HCEC 1CT (cell line): ENCODE data around the gene TAMM41.
"Not testable (repeated sequence)": the region's sequence is repeated elsewhere in the genome, so short reads cannot be mapped to it uniquely, and the experiment has no call there.

Source experiments
- DNase-seq: peaks from one replicate; pipeline ENCODE4 v3.0.0-alpha.2; 2017

Gene TAMM41

GRCh38 chr3:11759996-11760395 is 86.7 kb downstream of the TAMM41 start:
- DNase-seq, result no peak

- no peak for DNase-seq
Measured at GRCh38 chr3:11757929-11758328, 88.8 kb downstream of the TAMM41 start.

GRCh38 chr3:11757441-11757875 is 89.2 kb downstream of the TAMM41 start:
- no peak for DNase-seq

- DNase-seq, result no peak
Measured at GRCh38 chr3:11755276-11755675, 91.4 kb downstream of the TAMM41 start.

GRCh38 chr3:11752254-11752653 is 94.4 kb downstream of the TAMM41 start:
- DNase-seq, result not testable (repeated sequence)

- not testable (repeated sequence) for DNase-seq
Measured at GRCh38 chr3:11748306-11748705, 98.4 kb downstream of the TAMM41 start.
